GM19035 (cell line): ENCODE results near the gene SCNM1.
"Not testable (repeated sequence)": the region's sequence is repeated elsewhere in the genome, so short reads cannot be mapped to it uniquely, and the experiment has no call there.

Experiments used
- ATAC-seq: cut with Tn5 transposase; IDR thresholded peaks from one replicate; pipeline ENCODE4 v1.9.1; 2021; ENCODE audit not compliant: unreplicated experiment

SCNM1 gene

GRCh38 chr1:151192047-151192446 is 26.1 kb downstream of the SCNM1 start:
- no peak for ATAC-seq

- ATAC-seq: no peak
Measured at GRCh38 chr1:151193304-151193703, 27.4 kb downstream of the SCNM1 start.

- ATAC-seq: no peak
Measured at GRCh38 chr1:151193856-151194255, 27.9 kb downstream of the SCNM1 start.

GRCh38 chr1:151194894-151195594 is 29.1 kb downstream of the SCNM1 start:
- not testable (repeated sequence) for ATAC-seq

- no peak for ATAC-seq
Measured at GRCh38 chr1:151196292-151196800, 30.4 kb downstream of the SCNM1 start.

- ATAC-seq: no peak
Measured at GRCh38 chr1:151197863-151198253, 31.9 kb downstream of the SCNM1 start.

- ATAC-seq: peak; percentile 84
Measured at GRCh38 chr1:151198254-151199127, 32.5 kb downstream of the SCNM1 start, which contains the start of gene PIP5K1A. PIP5K1A (plus strand) TSS chr1:151198552; CDS start chr1:151198997, 445 bp downstream.

GRCh38 chr1:151199873-151200581 is 34.1 kb downstream of the SCNM1 start:
- ATAC-seq: no peak

- ATAC-seq: not testable (repeated sequence)
Measured at GRCh38 chr1:151205381-151205965, 39.5 kb downstream of the SCNM1 start.

GRCh38 chr1:151210830-151211229 is 44.9 kb downstream of the SCNM1 start:
- no peak for ATAC-seq

- no peak for ATAC-seq
Measured at GRCh38 chr1:151211972-151212705, 46.2 kb downstream of the SCNM1 start.

GRCh38 chr1:151213560-151213959 is 47.6 kb downstream of the SCNM1 start:
- no peak for ATAC-seq
